Urinary bladder (tissue), 4 donors: ENCODE results near the gene IFNGR1. TPM values are rescaled to one million over a fixed set of nuclear protein-coding genes. Genes with fewer than 3 reads are reported as not detected.

Experiments
- DNase-seq: peaks from one replicate; pipeline ENCODE4 v3.0.0-alpha.2; 2015; ENCODE audit errors: extremely low spot score
- H3K27ac ChIP-seq: one replicate; pipeline ENCODE4 v1.5.1; 2013; ENCODE audit warnings: low read depth, mild to moderate bottlenecking, moderate library complexity
- H3K36me3 ChIP-seq: one replicate; pipeline ENCODE4 v1.6.1; 2013; ENCODE audit warnings: mild to moderate bottlenecking, moderate library complexity; ENCODE audit not compliant: insufficient read depth
- H3K4me1 ChIP-seq: one replicate; pipeline ENCODE4 v1.6.1; 2013; ENCODE audit warnings: mild to moderate bottlenecking, moderate library complexity; ENCODE audit not compliant: insufficient read depth
- H3K4me3 ChIP-seq: one replicate; pipeline ENCODE4 v1.5.1; 2013; ENCODE audit warnings: low read depth, low read length
- WGBS: extraction: QIAGEN DNeasy Blood & Tissue Kit; methylation state at CpG from one replicate; pipeline ENCODE4 v1.1.7; 2013; 5-methylcytosine and 5-hydroxymethylcytosine counted together
- polyA plus RNA-seq: library from polyadenylated mRNA; stranded (reverse); fragments of 200-250 nt; gene quantifications from one replicate; pipeline ENCODE4 v1.2.3, GENCODE V29; 2013
- total RNA-seq: library from RNA; depleted of rRNA; stranded (reverse); fragments of >200 nt; gene quantifications from one replicate; pipeline ENCODE4 v1.2.3, GENCODE V29; 2014
- donor health status: healthy with polysubstance abuse.
- donor health status: healthy.

IFNGR1 gene
- total and polyA plus RNA-seq, 2 donors: 78.8 to 105 TPM

- no peak overlapping the region for H3K4me3 ChIP-seq
- H3K27ac ChIP-seq: no peak overlapping the region
- no peak for DNase-seq
- 84% methylated on average over 1 of the region's 1 CpG for WGBS
- no peaks in the 10 kb centered on the region for H3K4me1 ChIP-seq
- H3K36me3 ChIP-seq: no peaks in the 10 kb centered on the region
Observed at GRCh38 chr6:137156650-137157049, 62.5 kb downstream of the IFNGR1 start.

DNA sequence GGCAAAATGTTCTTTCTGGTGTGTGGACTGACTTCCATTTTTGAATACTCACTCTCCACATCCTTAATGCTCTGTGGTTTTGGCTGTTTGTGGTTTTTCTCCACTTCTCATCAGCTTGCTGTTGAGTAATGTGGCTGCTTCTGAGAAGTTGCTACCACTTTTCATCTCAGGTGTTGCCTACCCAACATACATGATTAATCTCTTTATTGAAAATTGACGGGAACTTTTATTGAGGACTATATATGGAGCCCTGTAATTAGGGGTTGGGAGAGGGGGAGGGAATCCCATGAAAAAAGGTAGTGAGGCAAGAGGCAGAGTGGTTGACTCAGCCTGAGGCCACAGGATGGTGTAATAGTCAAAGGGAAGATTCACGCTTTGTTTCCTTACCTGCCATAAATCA, 63.4 kb downstream of the IFNGR1 start:
- no peak overlapping the region for H3K4me3 ChIP-seq
- no peak for DNase-seq
- H3K4me1 ChIP-seq: no peaks in the 10 kb centered on the region
- 77% methylated on average over 2 of the region's 2 CpGs for WGBS
- no peaks in the 10 kb centered on the region for H3K36me3 ChIP-seq
- H3K27ac ChIP-seq: no peak overlapping the region

DNA sequence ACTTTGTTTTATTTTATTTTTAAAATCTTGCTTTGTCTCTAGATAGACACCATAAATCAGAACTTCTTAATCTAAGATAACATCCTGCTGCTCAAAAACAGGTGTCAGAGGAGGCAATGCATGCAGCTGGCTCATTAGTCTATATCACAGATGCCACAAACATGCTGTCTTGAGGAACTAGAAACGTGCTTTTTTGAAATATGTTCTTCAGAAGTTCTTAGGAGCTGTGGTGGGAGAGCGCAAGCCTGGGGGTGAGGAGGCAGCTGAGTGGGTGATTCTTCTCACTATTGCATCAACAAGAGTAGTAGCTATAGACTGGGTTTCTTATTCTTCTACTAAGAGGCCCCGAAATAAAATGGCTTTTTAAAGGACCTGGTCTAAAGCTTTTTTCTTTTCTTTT, 69.1 kb downstream of the IFNGR1 start:
- Histone ChIP-seq H3K4me3 (no peak overlapping the region), H3K36me3 (no peaks in the 10 kb centered on the region), H3K4me1 (no peaks in the 10 kb centered on the region), H3K27ac (no peak overlapping the region)
- DNase-seq: no peak
- WGBS: 74% methylated on average over 3 of the region's 3 CpGs

GRCh38 chr6:137149035-137149393, 70.2 kb downstream of the IFNGR1 start:
- Histone ChIP-seq H3K36me3 (no peaks in the 10 kb centered on the region), H3K4me1 (no peaks in the 10 kb centered on the region), H3K27ac (no peak overlapping the region), H3K4me3 (no peak overlapping the region)
- WGBS: 94% methylated on average over 1 of the region's 1 CpG
- no peak for DNase-seq

- no peak overlapping the region for H3K27ac ChIP-seq
- H3K36me3 ChIP-seq: no peaks in the 10 kb centered on the region
- no peak overlapping the region for H3K4me3 ChIP-seq
- WGBS: 73% methylated on average over 2 of the region's 2 CpGs
- DNase-seq: no peak
- H3K4me1 ChIP-seq: no peaks in the 10 kb centered on the region
Observed at GRCh38 chr6:137148306-137149034, 70.7 kb downstream of the IFNGR1 start.

Other genes with a start within 250 kb of the IFNGR1 start
- gene IL20RA, start 174.4 kb downstream of the IFNGR1 start, total RNA-seq: 4.4 TPM
- 2.1 TPM for gene IL20RA, start 174.4 kb downstream of the IFNGR1 start, polyA plus RNA-seq
- gene IL22RA2, start 45.7 kb downstream of the IFNGR1 start, total RNA-seq: not detected
- gene IL22RA2, start 45.7 kb downstream of the IFNGR1 start, polyA plus RNA-seq: not detected